B cell (primary cell): ENCODE measurements around the gene PLCB1. TPM values are rescaled to one million over a fixed set of nuclear protein-coding genes. Genes with fewer than 3 reads are reported as not detected.

ENCODE experiments used
- ATAC-seq: fragments of 200-7000 bp; cut with Tn5 transposase; one replicate; pipeline ENCODE4 v1.10.0; 2021; ENCODE audit warnings: low read depth, mild to moderate bottlenecking, moderate number of reproducible peaks, moderate library complexity
- CTCF ChIA-PET: fragments of 350-600 bp; sonication (Branson Sonifier 250); formaldehyde crosslinking; loops from one replicate; lab custom pipeline; 2021; ENCODE audit warnings: antibody characterized with exemption, inconsistent platforms; lab: Charles Lee
- POLR2A ChIA-PET: fragments of 350-600 bp; sonication (Branson Sonifier 250); formaldehyde crosslinking; loops from one replicate; lab custom pipeline; 2021; ENCODE audit warnings: antibody characterized with exemption; lab: Charles Lee
- DNase-seq: peaks from one replicate; pipeline ENCODE4 v3.0.0; 2013
- H2AFZ ChIP-seq: 2 replicates; pipeline ENCODE4 v1.6.1; 2012; ENCODE audit warnings: mild to moderate bottlenecking, low read depth, low read length; ENCODE audit not compliant: insufficient read depth, poor library complexity, severe bottlenecking
- H3K27ac ChIP-seq, 2 donors: 1 replicate in 1 of 2; 2 replicates in 1 of 2; pipeline ENCODE4 v1.5.1; 2012 to 2013; ENCODE audit warnings: low read length in 2 of 2, mild to moderate bottlenecking in 2 of 2, moderate library complexity in 1 of 2
- H3K27me3 ChIP-seq, 4 experiments: fragments of 200-600 bp in 1 of 4; sonication (generic) in 1 of 4; replicated peaks in 1 of 4; 1 replicate in 2 of 4; 2 replicates in 2 of 4; pipeline versions ENCODE4 v1.6.1 to v1.7.0; 2013 to 2016; ENCODE audit warnings: low read length in 3 of 4, mild to moderate bottlenecking in 2 of 4, mixed read lengths in 1 of 4, moderate library complexity in 1 of 4; ENCODE audit not compliant: insufficient read depth in 4 of 4, control insufficient read depth in 3 of 4; ENCODE audit errors: control extremely low read depth in 1 of 4
- H3K36me3 ChIP-seq, 2 experiments: replicated peaks in 1 of 2; 1 replicate in 1 of 2; 2 replicates in 1 of 2; pipeline versions ENCODE4 v1.6.1 to v1.7.1; 2013; ENCODE audit warnings: low read length in 1 of 2; ENCODE audit not compliant: insufficient read depth in 2 of 2, control insufficient read depth in 1 of 2; ENCODE audit errors: control extremely low read depth in 1 of 2, extremely low read depth in 1 of 2
- H3K4me1 ChIP-seq, 2 donors: fragments of 200-600 bp in 1 of 2; sonication (generic) in 1 of 2; 1 replicate in 1 of 2; 2 replicates in 1 of 2; pipeline versions ENCODE4 v1.5.1 to v1.6.1; 2013 to 2017; ENCODE audit warnings: low read length in 2 of 2; ENCODE audit not compliant: control insufficient read depth in 2 of 2, insufficient read depth in 2 of 2
- H3K4me2 ChIP-seq: replicated peaks from 2 replicates; pipeline ENCODE3; 2012; ENCODE audit warnings: mild to moderate bottlenecking, low read depth, low read length; ENCODE audit not compliant: poor library complexity, severe bottlenecking
- H3K4me3 ChIP-seq, 5 experiments: fragments of 200-600 bp in 1 of 5; sonication (generic) in 1 of 5; 1 replicate in 3 of 5; 2 replicates in 2 of 5; pipeline versions ENCODE4 v1.5.1 to v1.7.0; 2011 to 2016; ENCODE audit warnings: low read length in 4 of 5, mild to moderate bottlenecking in 4 of 5, low read depth in 2 of 5, control low read depth in 1 of 5, moderate library complexity in 1 of 5; ENCODE audit not compliant: insufficient read depth in 1 of 5; ENCODE audit errors: control extremely low read depth in 1 of 5, extremely low read depth in 1 of 5
- H3K79me2 ChIP-seq: fragments of 200-600 bp; sonication (generic); one replicate; pipeline ENCODE4 v1.6.0; 2016; ENCODE audit warnings: low read length; ENCODE audit not compliant: control insufficient read depth, insufficient read depth
- H3K9ac ChIP-seq: fragments of 200-600 bp; sonication (generic); 2 replicates; pipeline ENCODE4 v1.6.1; 2017; ENCODE audit warnings: mild to moderate bottlenecking, low read length, moderate library complexity
- H3K9me3 ChIP-seq, 3 donors: one replicate each; pipeline versions ENCODE4 v1.6.1 to v1.7.1; 2013; ENCODE audit warnings: low read length in 2 of 3; ENCODE audit not compliant: control insufficient read depth in 2 of 3, insufficient read depth in 1 of 3; ENCODE audit errors: control extremely low read depth in 1 of 3
- H4K20me1 ChIP-seq: 2 replicates; pipeline ENCODE4 v1.6.0; 2012; ENCODE audit warnings: mild to moderate bottlenecking, low read length; ENCODE audit not compliant: insufficient read depth, control insufficient read depth, poor library complexity, severe bottlenecking
- H3K27ac Mint-ChIP-seq: one replicate; pipeline ENCODE4 v1.8.0; 2021; ENCODE audit warnings: mixed read lengths
- H3K27me3 Mint-ChIP-seq: one replicate; pipeline ENCODE4 v1.8.0; 2021; ENCODE audit warnings: mixed read lengths
- H3K4me1 Mint-ChIP-seq: one replicate; pipeline ENCODE4 v1.8.0; 2021; ENCODE audit warnings: mixed read lengths
- H3K4me3 Mint-ChIP-seq: one replicate; pipeline ENCODE4 v1.8.0; 2021; ENCODE audit warnings: mixed read lengths
- H3K9me3 Mint-ChIP-seq: one replicate; pipeline ENCODE4 v1.8.0; 2022; ENCODE audit warnings: mixed read lengths; ENCODE audit not compliant: insufficient read depth
- CTCF ChIP-seq: fragments of 200-600 bp; IDR thresholded peaks from one replicate; pipeline ENCODE4 v1.8.0; 2022; ENCODE audit warnings: antibody characterized with exemption, mild to moderate bottlenecking
- EZH2 ChIP-seq: IDR thresholded peaks from 2 replicates; pipeline ENCODE4 v1.6.1; 2012; ENCODE audit warnings: borderline replicate concordance, low read depth, mild to moderate bottlenecking, moderate library complexity, low read length; ENCODE audit not compliant: insufficient read depth, poor library complexity, severe bottlenecking
- WGBS: methylation state at CpG from one replicate; pipeline ENCODE4 v1.1.5; 2013; ENCODE audit warnings: missing lambda C conversion rate; ENCODE audit not compliant: insufficient coverage; 5-methylcytosine and 5-hydroxymethylcytosine counted together
- intact Hi-C: fragments of 100-400 bp; cut with micrococcal nuclease; formaldehyde crosslinking; loops from one replicate; pipeline ENCODE4 v1.10.0; 2022
- polyA plus RNA-seq: library from polyadenylated mRNA; depleted of rRNA; stranded (reverse); fragments of >200 nt; gene quantifications from 2 replicates; pipeline ENCODE4 v1.2.3, GENCODE V29; 2012
- total RNA-seq, 2 donors: library from RNA; stranded (reverse); fragments of 120-200 nt in 1 of 2; gene quantifications; 1 replicate in 1 of 2; 2 replicates in 1 of 2; pipeline versions ENCODE4 v1.2.3 to v1.2.4, GENCODE V29; 2013 to 2022

PLCB1 gene
- total and polyA plus RNA-seq, 2 donors (not counting 1 experiment from before 2014, with no cell fraction given) = 0.18 to 0.47 TPM

- Mint-ChIP-seq H3K4me3 (no peak overlapping the region), H3K9me3 (no peaks in the 10 kb centered on the region), H3K27ac (no peak overlapping the region), H3K4me1 (no peaks in the 10 kb centered on the region), H3K27me3 (no peaks in the 10 kb centered on the region)
- DNase-seq (no peak), ATAC-seq (no peak)
- POLR2A ChIA-PET = no interaction called here
- CTCF ChIA-PET = no interaction called here
- Histone ChIP-seq H3K4me1 (no peaks in the 10 kb centered on the region), H3K4me2 (no peak overlapping the region), H3K36me3 (no peaks in the 10 kb centered on the region), H2AFZ (no peak overlapping the region), H3K9me3 (no peaks in the 10 kb centered on the region), H4K20me1 (no peaks in the 10 kb centered on the region), H3K79me2 (no peaks in the 10 kb centered on the region), H3K27me3 (no peaks in the 10 kb centered on the region), H3K4me3 (no peak overlapping the region), H3K9ac (no peak overlapping the region), H3K27ac (no peak overlapping the region)
- TF ChIP-seq CTCF = no peak
- no peak for TF ChIP-seq EZH2
- intact Hi-C loops = no loop called here
- 94% methylated on average over 3 of the region's 4 CpGs for WGBS
Observed at GRCh38 chr20:8635048-8635572, 503.0 kb downstream of the PLCB1 start.

- no peak overlapping the region for H3K9ac ChIP-seq
- H3K27me3 ChIP-seq = no peaks in the 10 kb centered on the region
- 70% methylated on average over 2 of the region's 2 CpGs for WGBS
- H2AFZ ChIP-seq = no peak overlapping the region
- H3K4me1 ChIP-seq = no peaks in the 10 kb centered on the region
- ChIA-PET CTCF (no interaction called here), POLR2A (no interaction called here)
- Mint-ChIP-seq H3K27me3 (no peaks in the 10 kb centered on the region), H3K9me3 (no peaks in the 10 kb centered on the region), H3K4me3 (no peak overlapping the region), H3K27ac (no peak overlapping the region), H3K4me1 (no peaks in the 10 kb centered on the region)
- H3K36me3 ChIP-seq = no peaks in the 10 kb centered on the region
- H3K79me2 ChIP-seq = no peaks in the 10 kb centered on the region
- no peak overlapping the region for H3K27ac ChIP-seq
- ATAC-seq = no peak
- H3K4me3 ChIP-seq = no peak overlapping the region
- DNase-seq = no peak
- no peaks in the 10 kb centered on the region for H3K9me3 ChIP-seq
- TF ChIP-seq CTCF = no peak
- TF ChIP-seq EZH2 = no peak
- no peak overlapping the region for H3K4me2 ChIP-seq
- H4K20me1 ChIP-seq = no peaks in the 10 kb centered on the region
- intact Hi-C loops = no loop called here
Observed at GRCh38 chr20:8635837-8636236, 503.8 kb downstream of the PLCB1 start.
